Tibial nerve (tissue), 4 donors: ENCODE measurements around the gene AMBRA1.

Experiments used
- EP300 ChIP-seq, 2 donors: sonication (generic); formaldehyde crosslinking; IDR thresholded peaks; one replicate each; pipeline ENCODE4 v1.6.1; 2017; ENCODE audit warnings: antibody characterized with exemption in 2 of 2, mild to moderate bottlenecking in 1 of 2
- TF ChIP-seq, protein P1 (sequence below), 5 experiments: fragments of 200-600 bp in 3 of 5; fragments of 450-650 bp in 2 of 5; sonication (generic) in 3 of 5; IDR thresholded peaks; one replicate each; pipeline ENCODE4 v1.5.1; 2016 to 2019; ENCODE audit warnings: antibody characterized with exemption in 5 of 5, mild to moderate bottlenecking in 3 of 5, moderate library complexity in 2 of 5

GRCh38 chr11:46599340-46600193, 5.7 kb upstream of the AMBRA1 start:
- TF ChIP-seq, protein P1, sequence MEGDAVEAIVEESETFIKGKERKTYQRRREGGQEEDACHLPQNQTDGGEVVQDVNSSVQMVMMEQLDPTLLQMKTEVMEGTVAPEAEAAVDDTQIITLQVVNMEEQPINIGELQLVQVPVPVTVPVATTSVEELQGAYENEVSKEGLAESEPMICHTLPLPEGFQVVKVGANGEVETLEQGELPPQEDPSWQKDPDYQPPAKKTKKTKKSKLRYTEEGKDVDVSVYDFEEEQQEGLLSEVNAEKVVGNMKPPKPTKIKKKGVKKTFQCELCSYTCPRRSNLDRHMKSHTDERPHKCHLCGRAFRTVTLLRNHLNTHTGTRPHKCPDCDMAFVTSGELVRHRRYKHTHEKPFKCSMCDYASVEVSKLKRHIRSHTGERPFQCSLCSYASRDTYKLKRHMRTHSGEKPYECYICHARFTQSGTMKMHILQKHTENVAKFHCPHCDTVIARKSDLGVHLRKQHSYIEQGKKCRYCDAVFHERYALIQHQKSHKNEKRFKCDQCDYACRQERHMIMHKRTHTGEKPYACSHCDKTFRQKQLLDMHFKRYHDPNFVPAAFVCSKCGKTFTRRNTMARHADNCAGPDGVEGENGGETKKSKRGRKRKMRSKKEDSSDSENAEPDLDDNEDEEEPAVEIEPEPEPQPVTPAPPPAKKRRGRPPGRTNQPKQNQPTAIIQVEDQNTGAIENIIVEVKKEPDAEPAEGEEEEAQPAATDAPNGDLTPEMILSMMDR (IDR thresholded peaks at IDR 0.05): no peak
- no peak for TF ChIP-seq EP300 (IDR thresholded peaks at IDR 0.05)
